Measurements from ENCODE around the gene NKG7.

The NKG7 gene

GRCh38 chr19:51341066-51341465 lies 31.4 kb downstream of the NKG7 start:
- TF ChIP-seq CTCF (IDR thresholded peaks at IDR 0.05; ENCODE audit: insufficient read depth, low read depth, low read length, missing control alignments): no peak
- DNase-seq (ENCODE audit: low read depth): no peak
- H3K4me3 ChIP-seq (ENCODE audit: low read length): peak overlapping the region; percentile 48

- peak; percentile 99 for DNase-seq (ENCODE audit: low read depth)
- peak; percentile 5 for TF ChIP-seq CTCF (IDR thresholded peaks at IDR 0.05; ENCODE audit: insufficient read depth, low read depth, low read length, missing control alignments)
- peak overlapping the region; percentile 73 for H3K4me3 ChIP-seq (ENCODE audit: low read length)
These were observed 32.5 kb downstream of the NKG7 start for GRCh38 chr19:51339687-51340656.

GRCh38 chr19:51339313-51339686 lies 33.2 kb downstream of the NKG7 start:
- H3K4me3 ChIP-seq (ENCODE audit: low read length): peak overlapping the region; percentile 73
- peak; percentile 6 for TF ChIP-seq CTCF (IDR thresholded peaks at IDR 0.05; ENCODE audit: insufficient read depth, low read depth, low read length, missing control alignments)
- DNase-seq (ENCODE audit: low read depth): no peak

- TF ChIP-seq CTCF (IDR thresholded peaks at IDR 0.05; ENCODE audit: insufficient read depth, low read depth, low read length, missing control alignments): peak; percentile 80
- peak overlapping the region; percentile 73 for H3K4me3 ChIP-seq (ENCODE audit: low read length)
- peak; percentile 82 for DNase-seq (ENCODE audit: low read depth)
These were observed 33.7 kb downstream of the NKG7 start for GRCh38 chr19:51338563-51339312.

- H3K4me3 ChIP-seq (ENCODE audit: low read length): no peak overlapping the region
- DNase-seq (ENCODE audit: low read depth): no peak
- TF ChIP-seq CTCF (IDR thresholded peaks at IDR 0.05; ENCODE audit: insufficient read depth, low read depth, low read length, missing control alignments): no peak
These were observed 34.4 kb downstream of the NKG7 start for GRCh38 chr19:51337861-51338562.

- no peak overlapping the region for H3K4me3 ChIP-seq (ENCODE audit: low read length)
- no peak for TF ChIP-seq CTCF (IDR thresholded peaks at IDR 0.05; ENCODE audit: insufficient read depth, low read depth, low read length, missing control alignments)
- DNase-seq (ENCODE audit: low read depth): no peak
These were observed 35.2 kb downstream of the NKG7 start for GRCh38 chr19:51337141-51337860.
